CD4-positive, alpha-beta T cell treated with Interleukin-21 for 1 hour (primary cell): ENCODE results near the gene SDC4.
A peak's percentile ranks its signal among the peaks of the same experiment; 100 is the strongest.

Experiments
- DNase-seq: peaks from one replicate; pipeline ENCODE4 v3.0.0-alpha.2; 2020

Gene SDC4

GRCh38 chr20:45317826-45318225, 30.4 kb downstream of the SDC4 start:
- DNase-seq, result no peak

DNA sequence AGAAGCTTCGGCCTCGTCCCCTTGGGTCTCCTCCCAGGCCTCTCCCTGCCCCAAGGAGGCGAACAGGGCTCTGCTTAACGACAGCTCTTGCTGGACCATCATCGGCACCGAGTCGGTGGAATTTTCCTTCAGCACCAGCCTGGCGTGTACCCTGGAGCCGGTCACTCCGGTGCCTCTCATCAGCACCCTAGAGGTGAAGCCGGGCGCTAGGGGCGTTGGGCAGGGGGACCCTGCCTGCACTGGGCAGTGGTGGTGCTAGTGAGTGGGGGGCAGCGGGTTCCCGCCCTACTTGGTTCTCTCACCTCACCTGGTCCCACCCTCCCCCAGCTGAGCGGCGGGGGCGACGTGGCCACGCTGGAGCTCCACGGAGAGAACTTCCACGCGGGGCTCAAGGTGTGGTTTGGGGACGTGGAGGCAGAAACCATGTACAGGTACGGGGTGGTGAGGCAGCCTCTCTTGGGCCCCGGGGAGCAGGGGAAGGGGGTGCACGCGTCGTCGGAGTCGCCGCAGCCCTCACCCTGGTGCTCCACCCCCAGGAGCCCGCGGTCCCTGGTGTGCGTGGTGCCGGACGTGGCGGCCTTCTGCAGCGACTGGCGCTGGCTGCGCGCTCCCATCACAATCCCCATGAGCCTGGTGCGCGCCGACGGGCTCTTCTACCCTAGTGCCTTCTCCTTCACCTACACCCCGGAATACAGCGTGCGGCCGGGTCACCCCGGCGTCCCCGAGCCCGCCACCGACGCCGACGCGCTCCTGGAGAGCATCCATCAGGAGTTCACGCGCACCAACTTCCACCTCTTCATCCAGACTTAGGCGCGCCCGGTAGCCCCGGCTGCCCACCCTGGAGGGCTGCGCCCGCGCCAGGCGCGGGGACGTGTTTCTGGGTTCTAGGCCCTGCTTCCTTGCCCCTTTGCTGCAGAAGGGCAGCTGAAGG, 31.8 kb downstream of the SDC4 start:
- DNase-seq, result no peak

DNA sequence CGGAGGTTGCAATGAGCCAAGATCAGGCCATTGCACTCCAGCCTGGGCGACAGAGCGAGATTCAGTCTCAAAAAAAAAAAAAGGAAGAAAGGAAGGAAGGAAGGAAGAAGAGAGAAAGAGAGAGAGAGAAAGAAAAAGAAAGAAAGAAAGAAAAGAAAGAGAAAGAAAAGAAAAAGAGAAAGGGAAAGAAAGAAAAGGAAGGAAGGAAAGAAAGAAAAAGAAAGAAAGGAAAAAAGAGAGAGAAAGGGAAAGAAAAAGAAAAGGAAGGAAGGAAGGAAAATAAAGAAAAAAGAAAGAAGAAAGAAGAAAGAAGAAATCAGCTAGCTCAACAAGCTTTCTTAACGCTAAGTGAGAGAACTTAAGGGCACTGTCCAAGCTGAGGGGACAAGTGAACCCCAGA, 32.6 kb downstream of the SDC4 start:
- no peak for DNase-seq

DNA sequence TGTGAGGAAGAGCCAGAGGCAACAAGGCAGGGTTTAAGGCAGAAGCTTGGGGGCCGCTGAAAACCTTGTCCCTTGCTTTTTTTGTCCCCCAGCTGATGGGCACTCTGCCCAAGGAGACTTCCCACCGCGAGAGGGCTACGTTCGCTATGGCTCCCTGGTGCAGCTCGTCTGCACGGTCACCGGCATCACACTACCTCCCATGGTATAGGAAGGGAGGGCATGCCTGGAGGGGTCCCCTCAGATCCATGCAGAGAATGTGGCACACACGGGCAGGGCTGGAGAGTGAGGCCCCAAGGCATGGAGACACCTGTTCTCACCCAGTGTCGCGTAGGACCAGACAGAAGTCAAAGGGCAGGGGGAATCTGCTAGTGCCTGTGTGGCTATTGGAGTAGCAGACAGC, 34.3 kb downstream of the SDC4 start:
- no peak for DNase-seq

- no peak for DNase-seq
Observed at GRCh38 chr20:45313065-45313695, 35.0 kb downstream of the SDC4 start.

DNA sequence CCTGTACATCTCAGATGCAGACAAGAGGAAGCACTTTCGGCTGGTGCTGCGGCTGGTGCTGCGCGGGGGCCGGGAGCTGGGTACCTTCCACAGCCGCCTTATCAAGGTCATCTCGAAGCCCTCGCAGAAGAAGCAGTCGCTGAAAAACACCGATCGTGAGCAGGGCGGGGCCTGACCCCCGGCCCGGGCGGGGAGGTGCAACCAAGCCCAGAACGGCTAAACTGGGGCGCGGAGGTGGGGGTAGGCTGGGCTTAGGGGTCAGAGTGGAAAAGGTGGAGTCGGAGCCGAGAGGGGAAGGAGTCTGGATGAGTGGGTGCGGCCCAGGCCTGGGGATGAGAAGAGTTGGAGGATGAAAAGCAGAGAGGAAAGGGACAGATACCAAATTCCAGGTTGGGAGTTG, 36.0 kb downstream of the SDC4 start:
- DNase-seq, result no peak

GRCh38 chr20:45311589-45312211, 36.5 kb downstream of the SDC4 start:
- peak; percentile 53 for DNase-seq

GRCh38 chr20:45309075-45309474, 39.1 kb downstream of the SDC4 start:
- DNase-seq, result no peak

GRCh38 chr20:45308117-45308778, 40.0 kb downstream of the SDC4 start, which contains the start of gene MATN4:
MATN4 (minus strand) TSS chr20:45308299; CDS start chr20:45305582, 2,717 bp downstream.
- DNase-seq, result no peak

DNA sequence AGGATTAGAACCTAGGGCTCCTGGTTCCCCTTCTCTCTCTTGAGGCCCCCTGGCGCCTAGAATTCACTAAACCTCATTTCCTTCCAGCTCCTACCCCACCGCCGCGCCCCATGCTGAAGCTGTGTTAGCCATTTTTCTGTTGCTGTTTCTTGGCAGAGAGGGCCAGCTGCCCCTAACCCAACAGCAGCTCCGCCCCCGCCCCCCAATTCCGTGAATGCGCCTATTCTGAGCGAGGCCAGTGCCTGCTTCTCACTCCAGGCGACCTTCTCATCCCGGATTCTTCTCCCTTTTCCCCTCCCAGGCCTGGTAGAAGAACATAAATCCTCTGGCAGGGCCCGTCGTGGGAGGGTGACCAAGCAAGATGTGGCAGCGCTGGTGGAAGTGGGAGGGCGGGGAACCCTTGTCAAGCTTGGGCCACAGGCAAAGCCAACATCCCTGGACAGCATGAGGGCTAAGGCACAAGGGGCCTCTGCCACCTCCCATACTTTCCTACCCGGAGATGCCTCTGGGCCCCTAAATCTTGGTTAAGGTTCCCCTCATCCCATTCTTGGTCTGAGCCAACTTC, 41.1 kb downstream of the SDC4 start:
- no peak for DNase-seq

DNA sequence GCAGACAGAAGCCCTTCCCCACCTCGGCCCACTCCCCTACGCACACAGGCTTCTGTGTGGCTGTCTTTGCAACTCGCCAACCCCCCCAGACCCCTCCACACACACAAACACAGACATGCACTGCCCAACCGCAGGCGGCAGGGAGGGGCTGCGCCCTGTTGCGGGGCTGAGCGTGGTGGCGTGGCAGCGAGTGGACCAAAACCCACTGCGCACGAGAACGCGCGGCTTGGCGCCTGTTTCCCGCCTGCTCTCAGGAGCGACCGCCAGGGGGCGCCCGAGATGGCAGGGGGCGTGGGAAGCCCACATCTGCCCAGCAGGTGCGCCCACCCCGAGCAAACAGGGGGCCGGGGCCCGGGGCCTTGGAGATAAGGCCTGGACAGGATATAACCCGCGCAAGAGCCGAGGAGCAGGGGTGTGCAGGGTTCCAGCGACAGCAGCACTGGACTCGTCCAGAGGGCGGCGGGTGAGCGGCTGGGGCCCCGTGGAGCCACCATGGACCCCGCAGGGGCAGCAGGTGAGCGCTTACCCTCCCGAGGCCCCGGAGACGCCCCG, 41.7 kb downstream of the SDC4 start, which contains the start of gene RBPJL:
TSS of gene RBPJL (plus strand) at position 410 of the 552 bp plus-strand sequence. CDS start at position 493, 83 bp downstream.
- DNase-seq, result peak; percentile 34

DNA sequence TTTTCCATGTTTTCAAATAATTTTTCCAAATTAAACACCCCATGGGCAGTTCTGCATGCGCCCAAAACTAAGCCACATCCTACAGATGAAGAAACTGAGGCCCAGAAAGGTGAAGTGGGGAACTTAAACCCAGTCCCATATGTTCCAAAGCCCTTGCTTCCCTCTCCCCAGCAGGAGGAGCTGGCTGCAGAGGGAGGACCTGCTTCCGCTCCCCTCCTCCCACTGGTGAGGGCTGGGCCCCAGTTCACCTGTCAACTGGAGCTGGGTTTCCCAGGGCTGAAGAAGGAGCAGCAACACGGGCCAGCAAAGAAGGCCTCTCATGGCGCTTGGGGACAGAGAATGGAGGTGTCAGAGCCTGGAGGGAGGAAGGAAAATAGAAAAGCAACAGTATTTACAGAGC, 43.0 kb downstream of the SDC4 start:
- no peak for DNase-seq

- no peak for DNase-seq
Observed at GRCh38 chr20:45304464-45304999, 43.7 kb downstream of the SDC4 start.

GRCh38 chr20:45303586-45304463, 44.4 kb downstream of the SDC4 start:
- DNase-seq, result no peak

- no peak for DNase-seq
Observed at GRCh38 chr20:45301824-45302271, 46.4 kb downstream of the SDC4 start.

GRCh38 chr20:45300961-45301360, 47.3 kb downstream of the SDC4 start:
- no peak for DNase-seq

DNA sequence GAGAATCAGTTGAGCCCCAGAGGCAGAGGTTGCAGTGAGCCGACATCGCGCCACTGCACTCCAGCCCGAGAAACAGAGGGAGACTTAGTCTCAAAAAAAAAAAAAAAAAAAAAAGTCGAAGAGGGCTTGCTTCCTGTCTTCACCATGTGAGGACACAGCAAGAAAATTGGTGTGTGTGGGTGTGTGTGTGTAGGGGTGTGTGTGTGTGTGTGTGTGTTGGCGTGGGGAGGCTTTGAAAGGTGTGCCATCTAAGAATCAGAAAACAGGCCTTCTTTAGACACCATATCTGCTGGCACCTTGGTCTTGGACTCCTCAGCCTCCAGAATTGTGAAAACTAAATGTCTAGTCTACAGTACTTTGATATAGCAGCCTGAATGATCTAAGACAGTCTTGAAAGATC, 48.4 kb downstream of the SDC4 start:
- no peak for DNase-seq

- DNase-seq, result no peak
Observed at GRCh38 chr20:45297786-45298497, 50.3 kb downstream of the SDC4 start.

GRCh38 chr20:45294659-45295058, 53.6 kb downstream of the SDC4 start:
- no peak for DNase-seq

GRCh38 chr20:45294003-45294368, 54.2 kb downstream of the SDC4 start:
- DNase-seq, result no peak
